ENCODE measurements around the gene NCKAP5.

NCKAP5 gene

GRCh38 chr2:132740081-132740720 is 828.1 kb downstream of the NCKAP5 start:
- no peaks in the 10 kb centered on the region for H3K27me3 ChIP-seq (ENCODE audit: insufficient read depth, poor library complexity, severe bottlenecking)
- no peak overlapping the region for H3K4me3 ChIP-seq (replicated peaks; ENCODE audit: insufficient read depth, low read length)
- no peak for TF ChIP-seq SPI1 (IDR thresholded peaks at IDR 0.05; ENCODE audit: borderline replicate concordance, low read depth)
- H3K27ac ChIP-seq (replicated peaks), result no peak overlapping the region
- no peak for DNase-seq (ENCODE audit: low read depth in 1 of 2, low spot score in 1 of 2)

- DNase-seq (ENCODE audit: low read depth in 1 of 2, low spot score in 1 of 2), result no peak
- Histone ChIP-seq H3K4me3 (replicated peaks; ENCODE audit: insufficient read depth, low read length) (no peak overlapping the region), H3K27me3 (ENCODE audit: insufficient read depth, poor library complexity, severe bottlenecking) (no peaks in the 10 kb centered on the region), H3K27ac (replicated peaks) (no peak overlapping the region)
- TF ChIP-seq POLR2AphosphoS5 (IDR thresholded peaks at IDR 0.05; ENCODE audit: low read depth) (no peak), GABPA (IDR thresholded peaks at IDR 0.05; ENCODE audit: low read depth) (no peak), SPI1 (IDR thresholded peaks at IDR 0.05; ENCODE audit: borderline replicate concordance, low read depth) (no peak)
Measured at GRCh38 chr2:132738223-132738622, 830.0 kb downstream of the NCKAP5 start.

GRCh38 chr2:132736059-132736458 is 832.2 kb downstream of the NCKAP5 start:
- H3K27ac ChIP-seq (replicated peaks), result no peak overlapping the region
- no peaks in the 10 kb centered on the region for H3K27me3 ChIP-seq (ENCODE audit: insufficient read depth, poor library complexity, severe bottlenecking)
- no peak for DNase-seq (ENCODE audit: low read depth in 1 of 2, low spot score in 1 of 2)
- H3K4me3 ChIP-seq (replicated peaks; ENCODE audit: insufficient read depth, low read length), result no peak overlapping the region
- TF ChIP-seq CTCF (IDR thresholded peaks at IDR 0.05; ENCODE audit: insufficient read depth, low read length), result no peak
- TF ChIP-seq GABPA (IDR thresholded peaks at IDR 0.05; ENCODE audit: low read depth), result no peak
- no peak for TF ChIP-seq REST (IDR thresholded peaks at IDR 0.05; ENCODE audit: insufficient replicate concordance, low read depth)
- TF ChIP-seq SPI1 (IDR thresholded peaks at IDR 0.05; ENCODE audit: borderline replicate concordance, low read depth), result no peak
- TF ChIP-seq POLR2AphosphoS5 (IDR thresholded peaks at IDR 0.05; ENCODE audit: low read depth), result no peak

- no peak for DNase-seq (ENCODE audit: low read depth in 1 of 2, low spot score in 1 of 2)
- no peak overlapping the region for H3K27ac ChIP-seq (replicated peaks)
- H3K4me3 ChIP-seq (replicated peaks; ENCODE audit: insufficient read depth, low read length), result no peak overlapping the region
- TF ChIP-seq GABPA (IDR thresholded peaks at IDR 0.05; ENCODE audit: low read depth) (no peak), CTCF (IDR thresholded peaks at IDR 0.05; ENCODE audit: insufficient read depth, low read length) (no peak), SPI1 (IDR thresholded peaks at IDR 0.05; ENCODE audit: borderline replicate concordance, low read depth) (no peak), POLR2AphosphoS5 (IDR thresholded peaks at IDR 0.05; ENCODE audit: low read depth) (no peak), REST (IDR thresholded peaks at IDR 0.05; ENCODE audit: insufficient replicate concordance, low read depth) (no peak)
- H3K27me3 ChIP-seq (ENCODE audit: insufficient read depth, poor library complexity, severe bottlenecking), result no peaks in the 10 kb centered on the region
Measured at GRCh38 chr2:132734961-132735360, 833.3 kb downstream of the NCKAP5 start.

- Histone ChIP-seq H3K27me3 (ENCODE audit: insufficient read depth, poor library complexity, severe bottlenecking) (no peaks in the 10 kb centered on the region), H3K4me3 (replicated peaks; ENCODE audit: insufficient read depth, low read length) (no peak overlapping the region), H3K27ac (replicated peaks) (no peak overlapping the region)
- TF ChIP-seq CTCF (IDR thresholded peaks at IDR 0.05; ENCODE audit: insufficient read depth, low read length) (no peak), SPI1 (IDR thresholded peaks at IDR 0.05; ENCODE audit: borderline replicate concordance, low read depth) (no peak), REST (IDR thresholded peaks at IDR 0.05; ENCODE audit: insufficient replicate concordance, low read depth) (no peak), POLR2AphosphoS5 (IDR thresholded peaks at IDR 0.05; ENCODE audit: low read depth) (no peak), GABPA (IDR thresholded peaks at IDR 0.05; ENCODE audit: low read depth) (no peak)
- no peak for DNase-seq (ENCODE audit: low read depth in 1 of 2, low spot score in 1 of 2)
Measured at GRCh38 chr2:132733094-132733493, 835.2 kb downstream of the NCKAP5 start.

Data from HL-60 (cell line).